Measurements from ENCODE around the gene TLNRD1. TPM values are rescaled to one million over a fixed set of nuclear protein-coding genes. Genes with fewer than 3 reads are reported as not detected.

TLNRD1 gene
- total RNA-seq, 1 experiment from 2014 or later: 19.3 TPM

DNA sequence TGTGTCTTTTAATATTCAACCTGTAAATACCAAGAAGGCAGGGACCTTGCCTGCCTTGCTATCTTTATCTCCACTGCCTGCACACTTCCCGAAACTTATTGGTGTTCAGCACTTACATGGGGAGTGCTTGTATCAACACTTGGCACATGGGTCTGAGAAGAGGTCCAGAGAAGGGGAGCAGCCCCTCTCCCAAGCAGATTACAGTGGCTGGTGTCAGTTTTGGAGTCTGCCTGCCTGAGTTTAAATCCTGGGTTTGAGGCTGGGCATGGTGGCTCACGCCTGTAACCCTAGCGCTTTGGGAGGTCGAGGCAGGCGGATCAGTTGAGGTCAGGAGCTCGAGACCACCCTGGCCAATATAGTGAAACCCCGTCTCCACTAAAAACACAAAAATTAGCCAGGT lies 31.4 kb upstream of the TLNRD1 start:
- Histone ChIP-seq H3T11ph (ENCODE audit: low read length) (no peak overlapping the region), H4K8ac (replicated peaks; ENCODE audit: insufficient read length, low read depth, low read length) (no peak overlapping the region), H3K27me3 (ENCODE audit: insufficient read depth, low read length) (no peaks in the 10 kb centered on the region), H2AK5ac (ENCODE audit: insufficient read length, low read length) (no peak overlapping the region), H2BK120ac (ENCODE audit: low read depth, low read length, poor library complexity, severe bottlenecking) (no peak overlapping the region), H3K4me1 (ENCODE audit: insufficient read depth, low read length) (peaks cover 17% of the 10 kb centered on the region), H2BK5ac (ENCODE audit: insufficient read length, low read length) (no peak overlapping the region), H3K79me2 (ENCODE audit: insufficient read depth, low read length) (no peaks in the 10 kb centered on the region), H3K79me1 (ENCODE audit: insufficient read depth, low read depth, low read length, poor library complexity, severe bottlenecking) (no peaks in the 10 kb centered on the region), H3K9ac (ENCODE audit: extremely low read depth, insufficient read length, low read length) (no peak overlapping the region), H2BK12ac (ENCODE audit: insufficient read length, low read depth, low read length) (no peak overlapping the region), H3K18ac (ENCODE audit: insufficient read length, low read depth, low read length) (no peak overlapping the region), H2AFZ (ENCODE audit: low read length) (no peak overlapping the region), H2BK20ac (ENCODE audit: low read depth, low read length, poor library complexity, severe bottlenecking) (no peak overlapping the region), H3K23ac (ENCODE audit: insufficient read length, low read depth, low read length) (no peak overlapping the region), H2BK15ac (ENCODE audit: low read depth, low read length) (no peak overlapping the region), H3K14ac (ENCODE audit: insufficient read depth, low read length) (no peak overlapping the region), H3K27ac (ENCODE audit: insufficient read length, low read depth, low read length) (no peak overlapping the region), H3K56ac (ENCODE audit: insufficient read length, low read depth, low read length) (no peak overlapping the region), H4K20me1 (ENCODE audit: control insufficient read depth, insufficient read depth, insufficient read length) (no peaks in the 10 kb centered on the region), H4K91ac (ENCODE audit: insufficient read length, low read depth, low read length) (no peak overlapping the region), H3K4me2 (ENCODE audit: insufficient read depth, insufficient read length, low read length) (no peak overlapping the region), H3K4ac (ENCODE audit: low read depth, low read length) (no peak overlapping the region), H4K5ac (ENCODE audit: insufficient read length, low read depth, low read length) (no peak overlapping the region), H3K23me2 (ENCODE audit: insufficient read length, low read depth, low read length, poor library complexity, severe bottlenecking) (no peaks in the 10 kb centered on the region), H3K9me3 (ENCODE audit: control insufficient read depth, low read depth, low read length) (no peaks in the 10 kb centered on the region)
- H3K9me3 Mint-ChIP-seq: peaks cover 8 to 14% of the 10 kb centered on the region in 2 experiments
- H3K4me1 Mint-ChIP-seq: peaks cover 50 to 55% of the 10 kb centered on the region in 2 experiments
- TF ChIP-seq, protein P1, sequence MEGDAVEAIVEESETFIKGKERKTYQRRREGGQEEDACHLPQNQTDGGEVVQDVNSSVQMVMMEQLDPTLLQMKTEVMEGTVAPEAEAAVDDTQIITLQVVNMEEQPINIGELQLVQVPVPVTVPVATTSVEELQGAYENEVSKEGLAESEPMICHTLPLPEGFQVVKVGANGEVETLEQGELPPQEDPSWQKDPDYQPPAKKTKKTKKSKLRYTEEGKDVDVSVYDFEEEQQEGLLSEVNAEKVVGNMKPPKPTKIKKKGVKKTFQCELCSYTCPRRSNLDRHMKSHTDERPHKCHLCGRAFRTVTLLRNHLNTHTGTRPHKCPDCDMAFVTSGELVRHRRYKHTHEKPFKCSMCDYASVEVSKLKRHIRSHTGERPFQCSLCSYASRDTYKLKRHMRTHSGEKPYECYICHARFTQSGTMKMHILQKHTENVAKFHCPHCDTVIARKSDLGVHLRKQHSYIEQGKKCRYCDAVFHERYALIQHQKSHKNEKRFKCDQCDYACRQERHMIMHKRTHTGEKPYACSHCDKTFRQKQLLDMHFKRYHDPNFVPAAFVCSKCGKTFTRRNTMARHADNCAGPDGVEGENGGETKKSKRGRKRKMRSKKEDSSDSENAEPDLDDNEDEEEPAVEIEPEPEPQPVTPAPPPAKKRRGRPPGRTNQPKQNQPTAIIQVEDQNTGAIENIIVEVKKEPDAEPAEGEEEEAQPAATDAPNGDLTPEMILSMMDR (conservative IDR thresholded peaks at IDR 0.05): no peak
- peak overlapping the region in 1 of 3 experiments; percentile 67; a peak in 1 of 7 replicates for H3K27ac Mint-ChIP-seq
- H3K27me3 Mint-ChIP-seq (ENCODE audit: low read depth): no peaks in the 10 kb centered on the region; the same call in 1 of the 2 replicates
- WGBS (ENCODE audit: extremely low coverage, insufficient read length, low lambda C conversion rate): no CpG with 5 or more reads among the region's 7 CpGs
- no peak for DNase-seq
- peaks cover 18 to 39% (median 36%) of the 10 kb centered on the region in 3 experiments for H3K36me3 Mint-ChIP-seq (ENCODE audit: insufficient read depth in 1 of 3, low read depth in 3 of 3)
- H3K4me3 Mint-ChIP-seq: no peak overlapping the region
